Lung (tissue), 12 donors: ENCODE data around the gene DYRK4. TPM values are rescaled to one million over a fixed set of nuclear protein-coding genes. Genes with fewer than 3 reads are reported as not detected.

Experiments used
- ATAC-seq: fragments of 200-7000 bp; cut with Tn5 transposase; one replicate; pipeline ENCODE4 v1.9.1; 2020; ENCODE audit warnings: moderate number of reproducible peaks; ENCODE audit not compliant: insufficient read depth, low FRiP score
- DNase-seq, 3 donors: peaks; one replicate each; pipeline ENCODE4 v3.0.0-alpha.2; 2013 to 2017
- H3K27ac ChIP-seq, 2 donors: one replicate each; pipeline ENCODE4 v1.5.1; 2013; ENCODE audit warnings: mild to moderate bottlenecking in 2 of 2, moderate library complexity in 2 of 2, control low read depth in 1 of 2, inconsistent platforms in 1 of 2, low read depth in 1 of 2, low read length in 1 of 2
- H3K27me3 ChIP-seq, 3 donors: one replicate each; pipeline ENCODE4 v1.5.1; 2013; ENCODE audit warnings: low read length in 2 of 3; ENCODE audit not compliant: control insufficient read depth in 3 of 3, insufficient read depth in 3 of 3
- H3K36me3 ChIP-seq, 4 donors: one replicate each; pipeline ENCODE4 v1.5.1; 2013; ENCODE audit warnings: low read length in 4 of 4, mild to moderate bottlenecking in 1 of 4, moderate library complexity in 1 of 4; ENCODE audit not compliant: control insufficient read depth in 4 of 4, insufficient read depth in 4 of 4
- H3K4me1 ChIP-seq, 5 donors: one replicate each; pipeline ENCODE4 v1.5.1; 2013; ENCODE audit warnings: low read length in 5 of 5, mild to moderate bottlenecking in 2 of 5, moderate library complexity in 1 of 5; ENCODE audit not compliant: control insufficient read depth in 5 of 5, insufficient read depth in 5 of 5
- H3K4me3 ChIP-seq: one replicate; pipeline ENCODE4 v1.5.1; 2013; ENCODE audit warnings: mild to moderate bottlenecking, control low read depth, moderate library complexity
- H3K9ac ChIP-seq, 2 donors: one replicate each; pipeline ENCODE4 v1.5.1; 2013; ENCODE audit warnings: low read length in 2 of 2, control low read depth in 1 of 2; ENCODE audit not compliant: insufficient read depth in 1 of 2
- H3K9me3 ChIP-seq, 4 donors: one replicate each; pipeline ENCODE4 v1.5.1; 2013; ENCODE audit warnings: low read length in 3 of 4, mild to moderate bottlenecking in 1 of 4, moderate library complexity in 1 of 4; ENCODE audit not compliant: control insufficient read depth in 4 of 4, insufficient read depth in 3 of 4
- CTCF ChIP-seq: IDR thresholded peaks from 2 replicates; pipeline ENCODE4 v1.5.1; 2012; ENCODE audit warnings: mild to moderate bottlenecking; ENCODE audit errors: control extremely low read depth, extremely low read depth
- WGBS, 2 donors: extraction: QIAGEN DNeasy Blood & Tissue Kit; methylation state at CpG; one replicate each; pipeline ENCODE4 v1.1.7; 2013; 5-methylcytosine and 5-hydroxymethylcytosine counted together
- polyA plus RNA-seq, 2 donors: library from polyadenylated mRNA; stranded (reverse); fragments of 200-250 nt; gene quantifications; one replicate each; pipeline ENCODE4 v1.2.1, GENCODE V29; 2013
- total RNA-seq, 2 donors: library from RNA; depleted of rRNA in 1 of 2; stranded (reverse); fragments of >200 nt in 1 of 2; gene quantifications; one replicate each; pipeline ENCODE4 v1.2.1, GENCODE V29; 2014 to 2021
- donor health status: control.
- donor health status: control.
- donor health status: Bipolar disorder and iron deficiency.
- donor health status: healthy.
- donor health status: DM: yes; HTN: yes; CAD: no.

Gene DYRK4
- total and polyA plus RNA-seq, 4 donors, result 27.8 to 80.2 (median 31.3) TPM

GRCh38 chr12:4556735-4557530 is 5.1 kb upstream of the DYRK4 start:
- no peaks in the 10 kb centered on the region for H3K9me3 ChIP-seq
- ATAC-seq, result no peak
- no peak for TF ChIP-seq CTCF
- H3K4me3 ChIP-seq, result no peak overlapping the region
- H3K36me3 ChIP-seq, result peaks cover 0 to 8% (median 0%) of the 10 kb centered on the region in 4 donors
- peak overlapping the region in 1 of 2 donors; percentile 50 for H3K27ac ChIP-seq
- no peak for DNase-seq
- peaks cover 0 to 4% (median 0%) of the 10 kb centered on the region in 5 donors for H3K4me1 ChIP-seq
- H3K9ac ChIP-seq, result no peak overlapping the region
- 82 to 89% methylated on average over 2 of the region's 2 CpGs for WGBS, 2 donors
- H3K27me3 ChIP-seq, result no peaks in the 10 kb centered on the region

- H3K27ac ChIP-seq, result no peak overlapping the region
Measured at GRCh38 chr12:4557586-4557985, 4.4 kb upstream of the DYRK4 start.

GRCh38 chr12:4558171-4558570 is 3.8 kb upstream of the DYRK4 start:
- ATAC-seq (no peak), DNase-seq (no peak)
- H3K4me3 ChIP-seq, result no peak overlapping the region
- WGBS, 2 donors, result 91 to 94% methylated on average over 2 of the region's 2 CpGs
- H3K4me1 ChIP-seq, result peaks cover 0 to 5% (median 2%) of the 10 kb centered on the region in 5 donors
- H3K27me3 ChIP-seq, result no peaks in the 10 kb centered on the region
- no peak overlapping the region for H3K9ac ChIP-seq
- no peak overlapping the region for H3K27ac ChIP-seq
- TF ChIP-seq CTCF, result no peak
- peaks cover 0 to 6% (median 0%) of the 10 kb centered on the region in 4 donors for H3K36me3 ChIP-seq
- H3K9me3 ChIP-seq, result no peaks in the 10 kb centered on the region

More at GRCh38 chr12:4557586-4557985, 4.4 kb upstream of the DYRK4 start:
- no peak for DNase-seq
- H3K9ac ChIP-seq, result no peak overlapping the region
- H3K36me3 ChIP-seq, result peaks cover 0 to 8% (median 0%) of the 10 kb centered on the region in 4 donors
- H3K4me3 ChIP-seq, result no peak overlapping the region
- no peaks in the 10 kb centered on the region for H3K27me3 ChIP-seq
- H3K4me1 ChIP-seq, result peaks cover 0 to 5% (median 2%) of the 10 kb centered on the region in 5 donors
- TF ChIP-seq CTCF, result no peak
- no peaks in the 10 kb centered on the region for H3K9me3 ChIP-seq
- 85 to 93% methylated on average over 5 of the region's 5 CpGs for WGBS, 2 donors
- no peak for ATAC-seq
